Stimulated activated CD4-positive, alpha-beta T cell treated with anti-CD3 and anti-CD28 coated beads, Interleukin-4, amount 100 ng/mL, for 24 hours (primary cell): Measurements from ENCODE around the gene CCNB2.
"Not testable (repeated sequence)": the region's sequence is repeated elsewhere in the genome, so short reads cannot be mapped to it uniquely, and the experiment has no call there.

Experiments
- DNase-seq: peaks from one replicate; pipeline ENCODE4 v3.0.0-alpha.2; 2020

The CCNB2 gene

DNA sequence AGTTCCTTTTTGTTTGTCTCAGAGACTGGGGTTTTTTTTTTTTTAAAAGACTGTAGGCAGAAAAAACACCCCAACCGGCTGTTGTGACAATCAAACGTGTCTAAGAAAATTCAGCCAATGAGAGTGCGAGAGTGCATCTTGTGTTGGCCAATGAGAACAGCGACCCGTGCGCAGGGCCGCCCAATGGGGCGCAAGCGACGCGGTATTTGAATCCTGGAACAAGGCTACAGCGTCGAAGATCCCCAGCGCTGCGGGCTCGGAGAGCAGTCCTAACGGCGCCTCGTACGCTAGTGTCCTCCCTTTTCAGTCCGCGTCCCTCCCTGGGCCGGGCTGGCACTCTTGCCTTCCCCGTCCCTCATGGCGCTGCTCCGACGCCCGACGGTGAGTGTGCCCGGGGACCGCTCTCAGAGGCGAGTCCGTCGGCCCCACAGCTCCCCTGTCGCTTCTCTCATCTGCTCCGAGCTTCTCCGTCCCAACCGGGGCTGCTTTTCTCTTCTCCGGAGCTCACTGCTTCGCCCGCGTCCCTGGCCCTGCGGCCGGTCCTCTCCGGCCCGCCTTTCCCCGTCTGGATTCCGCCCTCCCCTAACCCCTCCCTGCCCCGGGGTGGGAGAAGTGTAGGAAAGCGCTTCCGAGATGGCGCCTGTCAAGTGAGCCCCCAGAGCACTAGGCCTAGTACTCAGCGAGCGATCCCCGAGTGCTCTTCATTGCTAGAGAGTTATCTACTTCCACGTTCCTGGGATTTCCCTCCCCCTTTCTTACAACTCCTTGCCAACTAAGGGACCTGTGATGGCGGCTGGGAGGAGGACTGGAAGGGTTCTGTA, at the start of gene CCNB2:
CCNB2 (plus strand) TSS at position 235 of the 821 bp plus-strand sequence; CDS start at position 358, 123 bp downstream.
- peak; percentile 83 for DNase-seq

DNA sequence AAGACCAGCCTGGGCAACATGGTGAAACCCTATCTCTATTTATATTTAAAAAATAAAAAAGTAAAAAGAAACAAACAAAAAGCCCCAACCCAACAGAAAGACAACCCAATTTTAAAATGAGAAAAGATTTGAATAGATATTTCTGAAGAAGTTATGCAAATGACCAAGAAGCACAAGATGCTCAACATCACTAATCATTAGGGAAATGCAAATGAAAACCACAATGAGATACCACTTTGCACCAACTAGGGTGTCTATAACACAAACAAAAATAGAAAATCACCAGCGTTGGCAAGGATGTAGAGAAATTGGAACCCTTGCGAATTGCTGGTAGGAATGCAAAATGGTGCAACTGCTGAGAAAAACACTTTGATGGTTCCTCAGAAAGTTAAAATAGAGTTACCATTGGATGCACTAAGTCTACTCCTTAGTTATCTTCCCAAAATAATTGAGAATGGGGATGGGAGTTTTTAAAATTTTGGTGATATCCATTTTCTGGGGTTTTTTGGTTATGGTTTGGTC, 45.8 kb upstream of the CCNB2 start:
- DNase-seq, result no peak

DNA sequence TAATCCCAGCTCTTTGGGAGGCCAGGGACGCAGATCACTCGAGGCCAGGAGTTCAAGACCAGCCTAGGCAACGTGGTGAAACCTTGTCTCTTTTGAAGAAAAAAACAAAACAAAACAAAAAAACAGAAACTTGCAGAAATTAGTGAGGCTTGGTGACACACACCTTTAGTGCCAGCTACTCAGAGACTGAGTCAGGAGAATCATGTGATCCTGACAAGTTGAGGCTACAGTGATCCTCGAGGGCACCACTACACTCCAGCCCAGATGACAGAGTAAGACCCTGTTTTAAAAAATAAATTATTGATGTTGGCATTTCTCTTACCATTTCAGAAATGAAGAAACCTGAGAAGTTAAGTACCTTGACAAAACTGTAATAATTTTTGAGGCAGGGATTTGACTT, 44.6 kb upstream of the CCNB2 start:
- no peak for DNase-seq

DNA sequence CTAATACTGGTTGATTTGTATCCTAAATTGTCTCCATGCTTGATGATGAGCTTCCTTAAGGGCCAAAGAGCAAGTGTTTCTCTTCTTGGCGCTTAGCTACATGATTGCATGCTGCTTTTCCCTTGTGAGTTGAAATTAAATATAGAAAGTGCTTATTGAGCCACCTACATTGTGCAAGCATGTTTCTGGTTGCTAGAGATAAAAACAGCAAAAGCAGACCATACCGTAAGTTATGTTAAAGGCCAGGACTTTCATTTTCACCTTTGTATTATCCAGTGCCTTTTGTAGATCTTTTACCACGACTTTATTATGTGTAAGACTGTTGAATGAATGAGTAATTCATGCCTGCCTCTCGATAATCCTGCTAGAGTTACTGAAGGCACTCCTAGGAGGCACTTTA, 41.9 kb upstream of the CCNB2 start:
- DNase-seq, result no peak

DNA sequence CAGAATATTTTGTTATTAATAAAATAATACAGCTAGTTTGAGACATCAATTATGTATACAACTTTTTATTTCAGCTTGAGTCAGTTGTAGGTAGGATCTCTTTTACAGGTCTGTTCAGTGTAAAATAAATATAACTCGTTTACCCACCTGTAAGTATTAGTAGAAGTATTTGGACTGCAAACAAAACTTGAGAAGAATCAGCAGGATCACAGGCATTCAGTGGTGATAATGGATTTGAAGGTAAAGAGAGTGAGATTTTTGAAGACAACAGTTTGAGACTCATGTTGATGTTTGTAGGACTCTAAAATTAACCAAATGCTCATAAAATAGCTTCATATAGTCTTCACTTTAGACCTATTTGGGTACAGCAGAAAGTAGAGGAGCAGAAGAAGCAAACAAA, 35.5 kb upstream of the CCNB2 start:
- no peak for DNase-seq

DNA sequence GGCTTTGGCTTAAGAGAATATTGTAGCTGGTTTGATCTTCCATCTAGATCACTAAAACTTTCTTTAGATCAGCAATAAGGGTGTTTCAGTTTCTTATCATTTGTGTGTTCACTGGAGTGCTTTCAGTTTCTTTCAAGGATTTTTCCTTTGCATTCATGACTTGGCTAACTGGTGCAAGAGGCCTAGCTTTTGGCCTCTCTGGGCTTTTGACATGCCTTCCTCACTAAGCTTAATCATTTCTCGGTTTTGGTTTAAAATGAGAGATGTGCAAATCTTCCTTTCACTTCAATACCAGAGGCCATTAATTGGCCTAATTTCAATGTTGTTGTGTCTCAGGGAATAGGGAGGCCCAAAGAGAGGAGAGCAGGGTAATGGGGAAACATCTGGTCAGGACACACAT, 30.3 kb upstream of the CCNB2 start:
- no peak for DNase-seq

DNA sequence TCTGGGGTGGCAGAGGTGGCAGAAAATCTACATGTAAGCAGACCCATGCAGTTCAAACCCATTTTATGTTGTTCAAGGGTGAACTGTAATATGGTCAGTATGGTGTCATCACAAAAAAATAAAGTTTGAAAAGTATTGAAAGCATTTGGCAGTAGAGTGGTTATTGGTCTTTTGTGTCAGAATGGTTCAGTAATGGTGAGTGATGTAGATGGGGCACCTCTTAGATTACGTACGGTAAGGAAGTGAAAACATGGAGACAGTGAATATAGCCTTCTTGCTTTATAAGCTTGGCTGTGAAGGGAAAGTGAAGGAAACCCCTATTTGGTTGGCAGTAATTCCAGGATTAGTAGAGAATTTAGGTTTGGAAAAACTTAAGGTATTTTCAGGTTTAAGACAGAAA, 17.2 kb upstream of the CCNB2 start:
- no peak for DNase-seq

DNA sequence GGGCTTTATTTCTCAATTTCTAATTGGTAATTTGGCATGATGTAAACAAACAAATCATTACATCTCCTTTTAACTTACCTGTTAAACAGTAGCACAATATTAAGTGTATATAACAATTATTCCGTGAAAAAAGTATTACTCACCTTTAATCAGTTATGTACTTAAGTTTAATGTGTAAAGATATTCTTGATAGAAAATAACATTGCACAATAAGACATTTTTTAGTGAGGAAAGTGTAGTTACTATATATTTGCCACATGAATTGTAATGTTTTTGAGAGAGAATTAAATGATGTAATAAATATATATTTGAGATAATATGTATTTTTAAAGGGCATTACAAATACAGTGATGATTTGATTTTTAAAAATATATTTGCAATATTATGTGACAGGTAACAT, 10.9 kb upstream of the CCNB2 start:
- DNase-seq, result no peak

DNA sequence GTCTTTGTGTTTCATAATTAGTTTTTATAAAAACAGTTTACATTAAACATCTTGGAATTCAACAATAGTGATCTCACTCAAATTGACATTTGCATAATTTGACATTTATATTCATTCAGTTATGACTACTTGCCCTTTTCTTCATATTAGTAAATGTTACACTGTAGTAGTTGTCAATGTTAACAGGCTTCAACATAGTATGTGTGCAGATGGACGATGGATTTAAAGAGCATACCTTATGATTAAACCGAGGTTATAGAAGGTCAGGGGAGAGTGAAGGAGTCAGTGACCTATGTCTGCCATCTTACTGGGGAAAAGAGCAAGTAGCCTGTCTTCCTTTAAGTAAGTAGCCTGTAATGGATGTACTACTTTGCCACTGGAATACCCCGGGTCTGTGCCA, 8.5 kb upstream of the CCNB2 start:
- DNase-seq, result no peak

DNA sequence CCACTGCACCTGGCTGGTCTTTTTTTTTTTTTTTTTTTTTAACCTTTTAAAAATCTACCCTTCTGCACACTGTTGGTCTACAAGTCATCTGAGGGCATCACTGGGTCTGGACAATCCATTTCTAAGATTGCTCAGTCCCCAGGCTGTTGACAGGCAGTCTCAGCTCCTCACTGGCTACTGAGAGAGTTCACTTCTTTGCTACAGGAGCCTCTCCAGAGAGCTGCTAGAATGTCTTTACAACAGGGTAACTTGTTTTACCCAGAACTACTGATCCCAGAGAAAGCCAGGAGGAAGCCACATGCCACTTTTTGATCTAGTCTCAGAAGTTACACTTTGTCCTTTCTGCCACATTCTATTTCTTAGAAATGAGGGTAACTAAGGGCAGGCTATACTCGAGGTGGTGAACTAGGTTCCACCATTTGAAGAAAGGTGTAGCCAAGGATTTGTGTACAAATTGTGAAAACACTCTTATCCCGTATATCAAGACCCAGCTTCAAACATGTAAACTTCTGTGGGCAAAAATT, 5.7 kb upstream of the CCNB2 start:
- no peak for DNase-seq

DNA sequence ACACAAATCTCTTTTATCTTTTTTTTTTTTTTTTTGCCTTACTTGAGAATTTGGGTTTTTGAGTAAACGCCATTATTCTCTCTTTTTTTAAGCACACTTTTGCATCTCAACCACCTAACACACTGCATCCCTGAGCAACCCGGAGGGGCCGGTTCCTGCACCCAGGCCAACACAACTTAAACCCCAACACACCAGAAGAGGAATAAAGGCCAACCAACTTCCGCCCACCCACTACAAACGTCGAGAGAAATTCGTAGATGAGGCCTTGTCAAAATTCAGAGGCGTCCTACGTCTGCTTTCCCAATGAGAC, 389 bp upstream of the CCNB2 start:
- no peak for DNase-seq

DNA sequence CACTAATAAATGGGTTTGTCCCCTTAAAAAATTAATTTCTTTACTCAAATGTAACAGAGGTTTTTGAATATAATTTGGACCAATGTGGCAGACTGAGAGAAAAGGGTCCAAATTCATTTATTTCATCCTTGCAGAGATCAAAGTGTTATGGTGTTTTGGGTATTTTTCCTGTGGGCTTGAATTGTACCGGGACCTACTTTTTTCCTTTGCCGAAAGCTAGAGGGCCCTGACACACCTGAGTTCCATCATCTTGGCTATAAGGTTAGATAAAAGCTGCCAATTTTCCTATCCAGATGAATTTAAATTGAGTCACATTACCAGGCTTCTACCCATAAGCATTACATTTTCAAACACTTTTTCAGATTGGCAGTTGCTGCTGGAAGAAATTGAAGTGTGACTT, 908 bp downstream of the CCNB2 start:
- no peak for DNase-seq

DNA sequence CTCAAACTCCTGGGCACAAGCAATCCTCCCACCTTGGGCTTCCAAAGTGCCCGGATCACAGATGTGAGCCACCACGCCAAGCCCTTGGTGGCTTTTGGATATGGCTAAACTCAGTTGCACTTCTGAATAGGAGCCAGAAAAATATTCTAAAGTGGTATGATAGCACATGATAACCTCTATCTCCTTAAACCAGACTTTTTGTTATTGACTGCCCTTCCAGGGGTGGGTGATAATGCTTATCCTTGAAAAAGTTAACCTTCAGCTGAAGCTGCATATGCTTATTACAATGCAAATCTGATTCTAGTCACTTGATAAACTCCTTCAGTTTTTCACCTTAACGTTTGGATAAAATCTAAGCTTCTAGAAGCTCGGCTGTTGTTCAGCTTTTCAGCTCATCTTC, 6.3 kb downstream of the CCNB2 start:
- no peak for DNase-seq

DNA sequence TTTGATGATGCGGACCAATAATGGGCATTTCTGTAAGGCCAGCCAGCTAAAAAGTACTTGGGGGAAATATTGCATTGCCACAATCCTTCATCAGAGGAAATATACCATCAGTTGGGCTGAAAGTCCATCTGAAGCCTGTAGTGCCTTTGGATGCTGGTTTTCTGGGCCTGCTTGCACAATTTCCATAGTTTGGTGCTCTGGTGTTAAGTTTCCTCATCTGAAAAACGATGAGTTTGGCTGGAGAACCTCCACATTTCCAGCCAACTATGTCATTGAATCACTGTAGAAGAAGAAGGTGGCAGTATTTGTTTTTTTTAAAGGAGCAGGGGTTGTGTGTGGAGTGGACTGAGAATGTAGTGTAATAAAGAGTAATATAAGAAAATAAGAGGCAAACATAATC, 10.1 kb downstream of the CCNB2 start:
- no peak for DNase-seq

DNA sequence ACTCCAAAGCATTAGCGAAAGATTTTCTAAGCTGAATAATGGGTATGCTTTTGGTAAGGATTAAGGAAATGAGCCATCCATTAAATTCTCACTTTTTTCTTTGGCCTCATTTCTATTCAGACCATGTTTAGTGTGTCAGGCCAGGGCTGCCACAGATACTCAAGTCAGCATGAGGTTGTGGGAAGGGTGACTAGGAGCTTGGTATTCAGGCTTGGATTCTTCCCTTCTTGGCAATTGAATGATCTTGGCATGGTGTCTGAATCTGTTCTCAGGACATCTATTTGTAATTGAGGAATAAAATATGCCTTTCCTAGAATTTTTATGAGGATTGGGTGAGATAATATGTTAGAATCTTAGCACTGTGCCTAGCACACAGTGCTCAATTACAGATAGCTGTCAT, 11.2 kb downstream of the CCNB2 start:
- no peak for DNase-seq

DNA sequence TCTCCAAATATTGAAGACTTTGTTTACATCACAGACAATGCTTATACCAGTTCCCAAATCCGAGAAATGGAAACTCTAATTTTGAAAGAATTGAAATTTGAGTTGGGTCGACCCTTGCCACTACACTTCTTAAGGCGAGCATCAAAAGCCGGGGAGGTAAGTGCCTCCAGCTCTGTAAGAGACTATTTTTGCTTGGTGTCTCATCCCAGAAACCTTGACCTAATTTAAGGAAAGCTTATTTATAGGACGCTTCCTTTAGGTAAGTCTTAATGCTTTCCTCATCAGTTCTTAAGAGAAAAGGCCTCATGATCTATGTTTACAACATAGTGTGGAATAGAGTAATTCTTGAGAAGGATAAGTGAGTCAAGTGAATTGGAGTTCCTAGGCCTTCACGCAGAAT, 11.8 kb downstream of the CCNB2 start:
- DNase-seq, result no peak

DNA sequence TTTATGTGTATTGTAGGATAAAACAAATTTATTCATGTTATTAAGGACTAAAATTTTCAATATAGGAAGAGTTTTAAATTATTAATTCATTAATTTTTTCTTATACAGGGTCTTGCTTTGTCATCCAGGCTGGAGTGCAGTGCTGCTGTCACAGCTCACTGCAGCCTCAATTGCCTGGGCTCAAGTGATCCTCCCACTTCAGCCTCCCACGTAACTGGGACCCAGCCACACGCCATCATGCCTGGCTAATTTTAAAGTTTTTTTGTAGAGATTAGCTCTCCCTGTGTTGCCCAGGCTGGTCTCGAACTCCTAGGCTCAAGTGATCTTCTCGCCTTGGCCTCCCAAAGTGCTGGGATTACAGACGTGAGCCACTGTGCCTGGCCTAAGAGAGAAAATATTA, 14.7 kb downstream of the CCNB2 start:
- no peak for DNase-seq

DNA sequence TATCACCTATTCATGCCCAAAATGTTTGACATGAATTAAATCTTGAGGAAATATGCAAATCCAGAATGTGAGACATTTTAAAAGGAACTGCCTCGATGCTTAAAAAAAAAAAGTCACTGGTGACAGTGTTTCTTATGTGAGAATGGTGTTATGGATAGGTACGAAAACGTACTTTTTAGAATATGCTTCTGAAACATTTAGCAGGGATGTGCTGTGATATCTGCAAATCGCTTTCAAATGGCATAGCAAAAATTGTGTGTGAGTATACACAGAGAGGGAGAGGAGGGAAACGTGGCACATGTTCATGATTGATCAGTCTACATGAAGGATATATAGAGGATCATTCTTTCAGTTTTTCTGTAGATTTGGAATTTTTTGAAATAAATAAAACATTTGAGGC, 16.0 kb downstream of the CCNB2 start:
- DNase-seq, result no peak

DNA sequence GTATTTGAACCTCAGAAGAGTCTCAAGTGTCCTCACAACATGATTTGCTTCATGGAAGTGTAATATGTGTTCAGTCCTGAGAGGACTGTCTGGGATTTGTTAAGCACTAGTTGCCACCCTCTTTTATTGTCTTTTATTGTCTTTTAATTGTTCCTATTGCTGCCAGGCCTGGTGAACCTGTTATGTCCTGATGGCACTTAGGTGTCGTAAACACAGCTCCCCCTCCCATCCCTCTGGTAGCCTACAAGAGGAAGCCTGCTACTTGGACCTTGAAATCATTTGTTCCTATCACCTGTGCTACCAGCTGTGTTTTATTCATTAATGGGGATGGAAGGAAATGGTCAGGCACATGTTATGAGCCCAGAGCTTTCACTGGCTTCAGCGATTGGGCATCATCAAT, 19.3 kb downstream of the CCNB2 start:
- DNase-seq, result no peak

DNA sequence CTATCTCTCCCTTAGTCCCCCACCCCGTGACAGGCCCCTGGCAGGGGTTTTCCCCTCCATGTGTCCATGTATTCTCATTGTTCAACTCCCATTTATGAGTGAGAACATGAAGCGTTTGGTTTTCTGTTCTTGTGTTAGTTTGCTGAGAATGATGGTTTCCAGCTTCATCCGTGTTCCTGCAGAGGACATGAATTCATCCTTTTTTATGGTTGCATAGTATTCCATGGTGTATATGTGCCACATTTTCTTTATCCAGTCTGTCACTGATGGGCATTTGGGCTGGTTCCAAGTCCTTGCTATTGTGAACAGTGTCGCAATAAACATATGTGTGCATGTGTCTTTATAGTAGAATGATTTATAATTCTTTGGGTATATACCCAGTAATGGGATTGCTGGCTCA, 20.7 kb downstream of the CCNB2 start:
- not testable (repeated sequence) for DNase-seq

DNA sequence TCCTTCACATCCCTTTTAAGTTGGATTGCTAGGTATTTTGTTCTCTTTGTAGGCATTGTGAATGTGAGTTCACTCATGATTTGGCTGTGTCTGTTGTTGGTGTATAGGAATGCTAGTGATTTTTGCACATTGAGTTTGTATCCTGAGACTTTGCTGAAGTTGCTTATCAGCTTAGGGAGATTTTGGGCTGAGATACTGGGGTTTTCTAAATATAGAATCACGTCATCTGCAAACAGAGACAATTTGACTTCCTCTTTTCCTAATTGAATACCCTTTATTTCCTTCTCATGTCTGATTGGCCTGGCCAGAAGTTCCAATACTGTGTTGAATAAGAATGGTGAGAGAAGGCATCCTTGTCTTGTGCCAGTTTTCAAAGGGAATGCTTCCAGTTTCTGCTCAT, 22.3 kb downstream of the CCNB2 start:
- not testable (repeated sequence) for DNase-seq

DNA sequence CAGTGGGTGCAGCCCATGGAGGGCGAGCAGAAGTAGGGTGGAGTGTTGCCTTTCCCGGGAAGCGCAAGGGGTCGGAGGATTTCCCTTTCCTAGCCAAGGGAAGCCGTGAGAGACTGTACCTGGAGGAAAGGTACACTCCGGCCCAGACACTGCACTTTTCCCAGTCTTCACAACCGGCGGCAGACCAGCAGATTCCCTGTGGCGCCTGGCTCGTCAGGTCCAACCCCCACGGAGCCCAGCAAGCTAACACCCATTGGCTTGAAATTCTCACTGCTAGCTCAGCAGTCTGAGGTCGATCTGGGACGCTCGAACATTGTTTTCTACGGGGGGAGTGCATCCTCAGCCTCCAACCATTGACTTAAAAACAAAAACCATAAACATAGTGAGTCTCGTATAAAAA, 26.5 kb downstream of the CCNB2 start:
- no peak for DNase-seq

DNA sequence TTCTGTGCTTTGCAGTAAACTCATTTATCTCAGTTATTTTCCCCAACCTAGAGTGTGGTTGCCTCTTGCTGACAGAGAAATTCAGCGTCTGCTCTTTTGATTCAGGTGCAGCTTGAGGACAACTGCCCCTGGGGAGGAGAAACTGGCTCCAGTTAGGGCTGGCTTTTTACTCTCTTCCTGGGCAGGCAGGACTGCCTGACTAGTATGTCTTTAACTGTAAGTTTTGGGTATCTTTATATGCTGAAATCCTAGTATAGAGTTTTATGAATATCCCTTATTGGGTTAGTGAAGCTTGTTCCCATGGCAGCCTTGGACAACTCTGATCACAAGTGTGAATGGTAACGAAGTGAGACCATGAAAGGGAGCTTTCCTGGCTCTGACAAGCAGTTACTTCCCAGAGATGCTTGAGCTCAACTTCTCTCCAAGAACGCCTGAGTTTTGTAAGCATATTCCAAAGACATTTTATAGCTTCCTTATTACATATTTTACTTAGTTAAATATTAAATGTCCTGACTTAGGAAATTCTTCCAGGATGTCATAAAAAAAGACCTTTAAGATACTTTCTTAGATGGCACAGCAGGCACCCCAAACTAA, 27.1 kb downstream of the CCNB2 start:
- DNase-seq, result no peak

DNA sequence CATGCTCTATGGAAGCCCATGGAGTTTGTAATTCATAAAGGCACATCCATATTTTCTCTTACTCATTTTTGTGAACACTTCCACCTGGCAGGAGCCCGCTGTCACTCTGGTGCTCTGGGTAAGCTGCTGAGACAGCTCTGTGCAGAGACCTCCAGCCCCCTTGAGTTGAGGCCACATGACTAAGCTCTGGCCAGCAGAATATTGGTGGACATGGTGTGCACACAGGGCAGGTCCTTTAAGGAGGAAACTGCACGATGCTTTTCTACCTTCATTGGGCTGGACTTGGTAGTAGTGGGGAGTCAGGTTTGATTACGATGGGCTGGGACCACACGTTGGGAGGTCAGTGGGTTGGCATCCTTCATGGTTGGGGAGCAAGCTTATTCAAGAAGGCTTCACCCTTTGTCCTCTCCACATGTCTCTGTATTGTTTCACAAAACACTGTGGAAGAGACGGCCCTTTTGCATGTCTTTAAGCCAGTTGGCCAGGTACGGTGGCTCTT, 29.0 kb downstream of the CCNB2 start:
- no peak for DNase-seq
